Lower leg skin (tissue), 3 donors: ENCODE data around the gene PDK3.

Experiments used
- CTCF ChIP-seq, 3 donors: fragments of 450-650 bp; IDR thresholded peaks; one replicate each; pipeline ENCODE4 v1.5.1; 2016; ENCODE audit warnings: antibody characterized with exemption in 3 of 3, mild to moderate bottlenecking in 3 of 3, moderate library complexity in 2 of 3
- POLR2A ChIP-seq, 2 donors: fragments of 450-650 bp; IDR thresholded peaks; one replicate each; pipeline ENCODE4 v1.6.1; 2016 to 2017; ENCODE audit warnings: antibody characterized with exemption in 2 of 2, mild to moderate bottlenecking in 1 of 2, moderate library complexity in 1 of 2

- TF ChIP-seq CTCF (IDR thresholded peaks at IDR 0.05): no peak
- TF ChIP-seq POLR2A (IDR thresholded peaks at IDR 0.05): no peak
These were observed 17.8 kb downstream of the PDK3 start for GRCh38 chrX:24482823-24483415.
